Measurements from ENCODE around the gene COL20A1. TPM values are rescaled to one million over a fixed set of nuclear protein-coding genes. Genes with fewer than 3 reads are reported as not detected.

The COL20A1 gene
- total RNA-seq, 4 donors from 2014 or later: 0.20 to 0.44 TPM; not detected in 2

- Histone ChIP-seq H3K27me3 (peaks cover 0 to 24% of the 10 kb centered on the region in 2 donors), H3K9me3 (peaks cover 0 to 17% (median 0%) of the 10 kb centered on the region in 4 donors), H3K27ac (no peak overlapping the region), H3K36me3 (no peaks in the 10 kb centered on the region), H3K4me1 (no peaks in the 10 kb centered on the region), H3K4me3 (no peak overlapping the region)
- no peak for DNase-seq (ENCODE audit: low spot score in 2 of 2)
- TF ChIP-seq EP300 (IDR thresholded peaks at IDR 0.05) (no peak), POLR2A (IDR thresholded peaks at IDR 0.05) (no peak), CTCF (IDR thresholded peaks at IDR 0.05) (no peak)
- WGBS, 2 donors: 84 to 89% methylated on average over 14 to 18 of the region's 20 CpGs
Observed at GRCh38 chr20:63328026-63328700, 35.2 kb downstream of the COL20A1 start.

- H3K36me3 ChIP-seq: no peaks in the 10 kb centered on the region
- no peak overlapping the region for H3K4me3 ChIP-seq
- no peak for TF ChIP-seq EP300 (IDR thresholded peaks at IDR 0.05)
- no peak for TF ChIP-seq CTCF (IDR thresholded peaks at IDR 0.05)
- TF ChIP-seq POLR2A (IDR thresholded peaks at IDR 0.05): no peak
- no peak for DNase-seq (ENCODE audit: low spot score in 2 of 2)
- 57 to 75% methylated on average over 19 to 21 of the region's 21 CpGs for WGBS, 2 donors
- peaks cover 0 to 17% (median 0%) of the 10 kb centered on the region in 4 donors for H3K9me3 ChIP-seq
- no peak overlapping the region for H3K27ac ChIP-seq
- no peaks in the 10 kb centered on the region for H3K4me1 ChIP-seq
- H3K27me3 ChIP-seq: peaks cover 0 to 26% of the 10 kb centered on the region in 2 donors
Observed at GRCh38 chr20:63328718-63329275, 35.8 kb downstream of the COL20A1 start.

- Histone ChIP-seq H3K27me3 (peaks cover 0 to 26% of the 10 kb centered on the region in 2 donors), H3K9me3 (peaks cover 0 to 17% (median 0%) of the 10 kb centered on the region in 4 donors), H3K4me1 (no peaks in the 10 kb centered on the region), H3K27ac (no peak overlapping the region), H3K4me3 (no peak overlapping the region), H3K36me3 (no peaks in the 10 kb centered on the region)
- TF ChIP-seq POLR2A (IDR thresholded peaks at IDR 0.05): no peak
- TF ChIP-seq EP300 (IDR thresholded peaks at IDR 0.05): no peak
- TF ChIP-seq CTCF (IDR thresholded peaks at IDR 0.05): no peak
- DNase-seq (ENCODE audit: low spot score in 2 of 2): no peak
- WGBS, 2 donors: 86 to 87% methylated on average over 15 of the region's 18 CpGs
Observed at GRCh38 chr20:63329331-63330083, 36.5 kb downstream of the COL20A1 start.

GRCh38 chr20:63330084-63330760 lies 37.2 kb downstream of the COL20A1 start:
- no peak overlapping the region for H3K4me3 ChIP-seq
- DNase-seq (ENCODE audit: low spot score in 2 of 2): no peak
- no peak for TF ChIP-seq CTCF (IDR thresholded peaks at IDR 0.05)
- no peaks in the 10 kb centered on the region for H3K36me3 ChIP-seq
- H3K4me1 ChIP-seq: no peaks in the 10 kb centered on the region
- 73 to 80% methylated on average over 20 of the region's 20 CpGs for WGBS, 2 donors
- H3K27ac ChIP-seq: no peak overlapping the region
- H3K27me3 ChIP-seq: peaks cover 0 to 21% of the 10 kb centered on the region in 2 donors
- H3K9me3 ChIP-seq: peaks cover 0 to 17% (median 0%) of the 10 kb centered on the region in 4 donors

Data from tibial nerve (tissue), 4 donors.